Right ventricle myocardium superior (tissue), 1 donor: ENCODE results near the gene RETREG1. TPM values are rescaled to one million over a fixed set of nuclear protein-coding genes. Genes with fewer than 3 reads are reported as not detected.
"Not testable (repeated sequence)": the region's sequence is repeated elsewhere in the genome, so short reads cannot be mapped to it uniquely, and the experiment has no call there.

Source experiments
- ATAC-seq: fragments of 200-7000 bp; cut with Tn5 transposase; one replicate; pipeline ENCODE4 v1.9.1; 2020; ENCODE audit warnings: mild to moderate bottlenecking; ENCODE audit not compliant: poor library complexity
- DNase-seq: peaks from one replicate; pipeline ENCODE4 v3.0.0-alpha.2; 2020
- intact Hi-C: fragments of 100-400 bp; cut with DNase I; formaldehyde crosslinking; loops from one replicate; pipeline ENCODE4 v1.11.2; 2022
- total RNA-seq: library from RNA; stranded (reverse); fragmentation: NEBNext Ultra II Directional; extraction: Animal tissue kit (Norgen Biotek cat#: 25700); gene quantifications from one replicate; pipeline ENCODE4 v1.2.1, GENCODE V29; 2021
- donor health status: DM: no; HTN: yes; CAD: no; lungs with severe emphysema.

RETREG1 gene
- total RNA-seq, 1 donor from 2014 or later = 272 TPM

GRCh38 chr5:16454686-16455085 is 162.1 kb downstream of the RETREG1 start:
- intact Hi-C loops = loop anchor here (5.0 kb wide), 1 partner anchor 297 kb away; no protein-coding TSS in a partner anchor
- no peak for ATAC-seq
- DNase-seq = no peak

- DNase-seq (no peak), ATAC-seq (peak; percentile 34)
- intact Hi-C loops = loop anchor here (5.0 kb wide), 1 partner anchor 296 kb away; no protein-coding TSS in a partner anchor
These were observed 163.2 kb downstream of the RETREG1 start for GRCh38 chr5:16453609-16454008.

GRCh38 chr5:16450163-16450562 is 166.6 kb downstream of the RETREG1 start:
- intact Hi-C loops = loop anchor here (5.0 kb wide), 1 partner anchor 293 kb away; no protein-coding TSS in a partner anchor
- ATAC-seq = no peak
- no peak for DNase-seq

GRCh38 chr5:16446993-16447392 is 169.8 kb downstream of the RETREG1 start:
- intact Hi-C loops = no loop called here
- ATAC-seq = no peak

GRCh38 chr5:16437977-16438376 is 178.8 kb downstream of the RETREG1 start:
- intact Hi-C loops = no loop called here
- no peak for DNase-seq
- no peak for ATAC-seq

More at GRCh38 chr5:16446993-16447392, 169.8 kb downstream of the RETREG1 start:
- no peak for DNase-seq

GRCh38 chr5:16436065-16436682 is 180.6 kb downstream of the RETREG1 start:
- DNase-seq, intact Hi-C loops, ATAC-seq: not testable (repeated sequence)

GRCh38 chr5:16431490-16431889 is 185.3 kb downstream of the RETREG1 start:
- ATAC-seq (no peak), DNase-seq (no peak)
- intact Hi-C loops = no loop called here

GRCh38 chr5:16430349-16431089 is 186.3 kb downstream of the RETREG1 start:
- intact Hi-C loops = no loop called here
- DNase-seq (no peak), ATAC-seq (peak; percentile 75)

GRCh38 chr5:16428359-16428758 is 188.4 kb downstream of the RETREG1 start:
- intact Hi-C loops = no loop called here
- DNase-seq = no peak
- ATAC-seq = no peak

- intact Hi-C loops = no loop called here
- DNase-seq = no peak
- no peak for ATAC-seq
These were observed 189.2 kb downstream of the RETREG1 start for GRCh38 chr5:16427587-16427986.

Other genes with a start within 250 kb of the RETREG1 start
- 51.7 TPM for gene ZNF622, start 151.2 kb downstream of the RETREG1 start, total RNA-seq